HG03571 (cell line): ENCODE data around the gene PTMA.
"Not testable (repeated sequence)": the region's sequence is repeated elsewhere in the genome, so short reads cannot be mapped to it uniquely, and the experiment has no call there.

Experiments
- ATAC-seq: cut with Tn5 transposase; IDR thresholded peaks from one replicate; pipeline ENCODE4 v1.9.1; 2021; ENCODE audit not compliant: unreplicated experiment

PTMA gene

DNA sequence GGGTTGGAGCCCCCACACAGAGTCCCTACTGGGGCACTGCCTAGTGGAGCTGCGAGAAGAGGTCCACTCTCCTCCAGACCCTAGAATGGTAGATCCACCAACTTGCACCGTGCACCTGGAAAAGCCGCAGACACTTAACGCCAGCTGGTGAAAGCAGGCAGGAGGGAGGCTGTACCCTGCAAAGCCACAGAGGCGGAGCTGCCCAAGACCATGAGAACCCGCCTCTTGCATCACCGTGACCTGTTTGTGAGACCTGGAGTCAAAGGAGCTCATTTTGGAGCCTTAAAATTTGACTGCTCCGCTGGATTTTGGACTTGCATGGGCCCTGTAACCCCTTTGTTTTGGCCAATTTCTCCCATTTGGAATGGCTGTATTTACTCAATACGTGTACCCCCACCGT lies 40.7 kb downstream of the PTMA start:
- ATAC-seq, result not testable (repeated sequence)

DNA sequence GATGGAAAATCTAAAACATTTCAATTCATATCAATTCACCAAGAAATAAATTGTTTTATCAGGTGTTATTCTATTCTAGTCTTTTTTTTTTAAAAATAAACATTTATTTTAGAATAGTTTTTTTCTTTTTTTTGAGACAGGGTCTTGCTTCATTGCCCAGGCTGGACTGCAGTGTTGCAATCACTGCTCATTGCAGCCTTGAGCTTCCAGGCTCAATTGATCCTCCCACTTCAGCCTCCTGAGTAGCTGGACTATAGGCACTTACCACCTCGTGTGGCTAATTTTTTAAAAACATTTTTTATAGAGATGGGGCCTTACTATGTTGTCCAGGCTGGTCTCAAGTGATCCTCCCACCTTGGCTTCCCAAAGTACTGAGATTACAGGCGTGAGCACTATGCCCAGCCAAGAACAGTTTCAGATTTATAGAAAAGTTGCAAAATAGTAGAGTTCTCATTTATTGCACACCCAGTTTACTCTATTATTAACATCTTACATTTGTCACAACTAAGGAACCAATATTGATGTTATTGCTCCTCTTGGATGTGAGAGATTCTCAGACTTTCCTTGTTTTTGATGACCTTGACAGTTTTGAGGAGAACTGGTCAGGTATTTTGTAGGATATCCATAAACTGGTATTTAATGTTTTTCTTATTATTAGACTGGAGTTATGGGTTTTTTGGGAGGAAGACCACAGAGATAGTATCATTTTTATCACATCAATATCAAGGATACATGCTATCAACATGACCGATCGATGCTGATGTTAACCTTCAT lies 42.9 kb downstream of the PTMA start:
- ATAC-seq, result no peak

DNA sequence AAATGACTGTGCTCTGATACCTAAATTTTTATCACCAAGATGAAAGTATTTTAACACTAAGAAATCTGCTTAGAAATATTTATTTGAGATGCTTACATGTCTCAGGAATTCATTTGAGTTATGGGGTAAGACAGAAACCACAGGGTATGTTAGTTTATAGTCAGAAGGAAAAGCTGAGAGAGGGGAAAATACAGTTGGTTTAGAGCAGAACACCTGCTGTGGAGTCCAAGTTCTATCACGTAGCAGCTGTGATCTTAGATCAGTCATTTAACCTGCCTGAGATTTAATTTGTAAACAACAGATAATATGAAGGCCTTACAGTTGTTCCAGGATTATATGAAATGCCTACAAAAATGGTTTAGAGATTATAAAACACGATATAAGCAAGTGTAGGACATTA lies 43.7 kb downstream of the PTMA start:
- no peak for ATAC-seq

DNA sequence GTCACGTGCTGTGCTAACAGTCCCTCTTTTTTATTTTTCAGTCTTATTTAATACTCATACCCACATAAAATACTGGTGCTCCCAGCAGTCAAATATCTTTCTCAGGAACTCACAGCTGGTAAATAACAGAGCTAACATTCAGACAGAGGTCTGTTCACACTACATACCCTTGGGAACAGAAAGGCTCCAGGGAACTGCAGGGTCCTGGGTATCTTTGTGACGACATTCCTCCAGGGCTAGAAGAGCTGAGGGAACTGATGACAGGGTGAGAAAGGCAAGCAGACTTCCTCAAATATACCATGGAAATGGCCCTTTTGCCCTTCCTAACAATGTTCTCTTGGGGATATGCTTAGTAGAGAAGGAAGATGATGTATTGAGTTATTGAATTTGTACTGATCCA lies 53.4 kb downstream of the PTMA start:
- ATAC-seq, result no peak
